ENCODE measurements around the gene FAM89A. TPM values are rescaled to one million over a fixed set of nuclear protein-coding genes. Genes with fewer than 3 reads are reported as not detected.
"Not testable (repeated sequence)": the region's sequence is repeated elsewhere in the genome, so short reads cannot be mapped to it uniquely, and the experiment has no call there.

FAM89A gene
- total RNA-seq, 1 donor from 2014 or later: 9.6 TPM

GRCh38 chr1:231046730-231047395 lies 6.8 kb upstream of the FAM89A start:
- no peaks in the 10 kb centered on the region for H3K9me3 ChIP-seq (ENCODE audit: insufficient read depth, low read depth, low read length)
- H2AFZ ChIP-seq (ENCODE audit: low read depth, low read length): no peak overlapping the region
- H3K36me3 ChIP-seq (ENCODE audit: insufficient read depth, low read length): no peaks in the 10 kb centered on the region
- no peak overlapping the region for H3K9ac ChIP-seq (ENCODE audit: low read length)
- Mint-ChIP-seq H3K4me1 (ENCODE audit: low read depth, unreplicated experiment) (no peaks in the 10 kb centered on the region), H3K36me3 (ENCODE audit: low read depth, unreplicated experiment) (no peaks in the 10 kb centered on the region), H3K4me3 (ENCODE audit: unreplicated experiment) (no peak overlapping the region), H3K27ac (ENCODE audit: unreplicated experiment) (no peak overlapping the region), H3K27me3 (ENCODE audit: low read depth, unreplicated experiment) (peaks cover 24% of the 10 kb centered on the region), H3K9me3 (ENCODE audit: unreplicated experiment) (peaks cover 9% of the 10 kb centered on the region)
- no peaks in the 10 kb centered on the region for H3K4me1 ChIP-seq (ENCODE audit: insufficient read depth, low read length)
- no peaks in the 10 kb centered on the region for H3K79me2 ChIP-seq (ENCODE audit: insufficient read depth, low read length)
- H3K4me3 ChIP-seq (ENCODE audit: insufficient read depth, low read depth, low read length): no peak overlapping the region
- no peaks in the 10 kb centered on the region for H4K20me1 ChIP-seq (ENCODE audit: insufficient read depth, low read length)
- FAIRE-seq: no peak
- no peak for DNase-seq (ENCODE audit: low read depth)
- no peak for TF ChIP-seq CTCF (IDR thresholded peaks at IDR 0.05; ENCODE audit: insufficient read depth, low read depth, low read length)
- no peak for TF ChIP-seq EZH2 (IDR thresholded peaks at IDR 0.05; ENCODE audit: insufficient read depth, low read length)
- no peak overlapping the region for H3K4me2 ChIP-seq (ENCODE audit: low read length)
- H3K27ac ChIP-seq (ENCODE audit: low read depth, low read length): no peak overlapping the region
- H3K27me3 ChIP-seq (ENCODE audit: insufficient read depth, low read length): peaks cover 15% of the 10 kb centered on the region

- H3K4me3 Mint-ChIP-seq (ENCODE audit: unreplicated experiment); H3K4me1 Mint-ChIP-seq (ENCODE audit: low read depth, unreplicated experiment); H3K9me3 Mint-ChIP-seq (ENCODE audit: unreplicated experiment); H2AFZ ChIP-seq (ENCODE audit: low read depth, low read length); H3K9ac ChIP-seq (ENCODE audit: low read length); H3K36me3 ChIP-seq (ENCODE audit: insufficient read depth, low read length); H3K36me3 Mint-ChIP-seq (ENCODE audit: low read depth, unreplicated experiment); H3K9me3 ChIP-seq (ENCODE audit: insufficient read depth, low read depth, low read length); H3K4me2 ChIP-seq (ENCODE audit: low read length); H3K4me1 ChIP-seq (ENCODE audit: insufficient read depth, low read length); H3K79me2 ChIP-seq (ENCODE audit: insufficient read depth, low read length); DNase-seq (ENCODE audit: low read depth); H3K27ac Mint-ChIP-seq (ENCODE audit: unreplicated experiment); H4K20me1 ChIP-seq (ENCODE audit: insufficient read depth, low read length); FAIRE-seq; H3K4me3 ChIP-seq (ENCODE audit: insufficient read depth, low read depth, low read length); H3K27ac ChIP-seq (ENCODE audit: low read depth, low read length): not testable (repeated sequence)
- peaks cover 31% of the 10 kb centered on the region for H3K27me3 Mint-ChIP-seq (ENCODE audit: low read depth, unreplicated experiment)
- H3K27me3 ChIP-seq (ENCODE audit: insufficient read depth, low read length): peaks cover 15% of the 10 kb centered on the region
Observed at GRCh38 chr1:231045921-231046729, 6.1 kb upstream of the FAM89A start.

- peaks cover 9% of the 10 kb centered on the region for H3K9me3 Mint-ChIP-seq (ENCODE audit: unreplicated experiment)
- FAIRE-seq: no peak
- H3K36me3 Mint-ChIP-seq (ENCODE audit: low read depth, unreplicated experiment): no peaks in the 10 kb centered on the region
- DNase-seq (ENCODE audit: low read depth): no peak
- H3K4me3 Mint-ChIP-seq (ENCODE audit: unreplicated experiment): no peak overlapping the region
- peaks cover 15% of the 10 kb centered on the region for H3K27me3 ChIP-seq (ENCODE audit: insufficient read depth, low read length)
- H3K27ac ChIP-seq (ENCODE audit: low read depth, low read length): no peak overlapping the region
- H3K4me2 ChIP-seq (ENCODE audit: low read length): no peak overlapping the region
- no peak overlapping the region for H3K27ac Mint-ChIP-seq (ENCODE audit: unreplicated experiment)
- H3K27me3 Mint-ChIP-seq (ENCODE audit: low read depth, unreplicated experiment): peaks cover 31% of the 10 kb centered on the region
- TF ChIP-seq CTCF (IDR thresholded peaks at IDR 0.05; ENCODE audit: insufficient read depth, low read depth, low read length) (no peak), EZH2 (IDR thresholded peaks at IDR 0.05; ENCODE audit: insufficient read depth, low read length) (no peak)
- no peaks in the 10 kb centered on the region for H3K79me2 ChIP-seq (ENCODE audit: insufficient read depth, low read length)
- no peaks in the 10 kb centered on the region for H3K4me1 ChIP-seq (ENCODE audit: insufficient read depth, low read length)
- no peak overlapping the region for H3K9ac ChIP-seq (ENCODE audit: low read length)
- H2AFZ ChIP-seq (ENCODE audit: low read depth, low read length): no peak overlapping the region
- no peaks in the 10 kb centered on the region for H4K20me1 ChIP-seq (ENCODE audit: insufficient read depth, low read length)
- H3K4me3 ChIP-seq (ENCODE audit: insufficient read depth, low read depth, low read length): no peak overlapping the region
- H3K9me3 ChIP-seq (ENCODE audit: insufficient read depth, low read depth, low read length): no peaks in the 10 kb centered on the region
- H3K36me3 ChIP-seq (ENCODE audit: insufficient read depth, low read length): no peaks in the 10 kb centered on the region
- no peaks in the 10 kb centered on the region for H3K4me1 Mint-ChIP-seq (ENCODE audit: low read depth, unreplicated experiment)
Observed at GRCh38 chr1:231045286-231045685, 5.2 kb upstream of the FAM89A start.

All from astrocyte (in vitro differentiated cells and primary cell).